Measurements from ENCODE around the gene RFX1.

The RFX1 gene

GRCh38 chr19:13987101-13987890, 18.8 kb downstream of the RFX1 start:
- TF ChIP-seq CTCF (IDR thresholded peaks at IDR 0.05; ENCODE audit: unreplicated experiment in 3 of 3): no peak

GRCh38 chr19:13986348-13986904, 19.7 kb downstream of the RFX1 start:
- no peaks in the 10 kb centered on the region for H3K9me3 Mint-ChIP-seq
- peaks cover 22% of the 10 kb centered on the region for H3K4me1 Mint-ChIP-seq
- no peak for TF ChIP-seq CTCF (IDR thresholded peaks at IDR 0.05; ENCODE audit: unreplicated experiment in 3 of 3)
- peaks cover 22% of the 10 kb centered on the region for H3K36me3 Mint-ChIP-seq (ENCODE audit: low read depth)
- peak overlapping the region; percentile 71 to 89 (median 87) for H3K27ac Mint-ChIP-seq
- peak overlapping the region; percentile 27 to 39 (median 32) for H3K4me3 Mint-ChIP-seq
- H3K27me3 Mint-ChIP-seq (ENCODE audit: low read depth): peaks cover 3% of the 10 kb centered on the region

More at GRCh38 chr19:13987101-13987890, 18.8 kb downstream of the RFX1 start:
- no peaks in the 10 kb centered on the region for H3K9me3 Mint-ChIP-seq
- H3K27ac Mint-ChIP-seq: peak overlapping the region; percentile 71 to 87 (median 72)
- peaks cover 20% of the 10 kb centered on the region for H3K36me3 Mint-ChIP-seq (ENCODE audit: low read depth)
- peaks cover 3% of the 10 kb centered on the region for H3K27me3 Mint-ChIP-seq (ENCODE audit: low read depth)
- peaks cover 22% of the 10 kb centered on the region for H3K4me1 Mint-ChIP-seq
- peak overlapping the region in 2 of 3 experiments; percentile 21 to 37 for H3K4me3 Mint-ChIP-seq

- Mint-ChIP-seq H3K4me1 (peaks cover 22% of the 10 kb centered on the region), H3K9me3 (no peaks in the 10 kb centered on the region), H3K27me3 (ENCODE audit: low read depth) (peaks cover 3% of the 10 kb centered on the region), H3K36me3 (ENCODE audit: low read depth) (peaks cover 17% of the 10 kb centered on the region), H3K4me3 (no peak overlapping the region), H3K27ac (peak overlapping the region; percentile 51 to 76 (median 62))
- TF ChIP-seq CTCF (IDR thresholded peaks at IDR 0.05; ENCODE audit: unreplicated experiment in 3 of 3): no peak
These were observed 20.3 kb downstream of the RFX1 start for GRCh38 chr19:13985771-13986347.

GRCh38 chr19:13984875-13985741, 21.0 kb downstream of the RFX1 start:
- Mint-ChIP-seq H3K27me3 (ENCODE audit: low read depth) (peaks cover 3% of the 10 kb centered on the region), H3K4me1 (peaks cover 22% of the 10 kb centered on the region), H3K4me3 (no peak overlapping the region), H3K36me3 (ENCODE audit: low read depth) (peaks cover 15% of the 10 kb centered on the region), H3K9me3 (no peaks in the 10 kb centered on the region), H3K27ac (peak overlapping the region; percentile 51 to 76 (median 62))
- no peak for TF ChIP-seq CTCF (IDR thresholded peaks at IDR 0.05; ENCODE audit: unreplicated experiment in 3 of 3)

GRCh38 chr19:13984186-13984585, 21.9 kb downstream of the RFX1 start:
- no peak overlapping the region for H3K27ac Mint-ChIP-seq
- H3K4me3 Mint-ChIP-seq: no peak overlapping the region
- H3K9me3 Mint-ChIP-seq: no peaks in the 10 kb centered on the region
- H3K27me3 Mint-ChIP-seq (ENCODE audit: low read depth): peaks cover 3% of the 10 kb centered on the region
- peaks cover 14% of the 10 kb centered on the region for H3K4me1 Mint-ChIP-seq
- no peak for TF ChIP-seq CTCF (IDR thresholded peaks at IDR 0.05; ENCODE audit: unreplicated experiment in 3 of 3)
- peaks cover 6% of the 10 kb centered on the region for H3K36me3 Mint-ChIP-seq (ENCODE audit: low read depth)
